ENCODE results near the gene BMP7.

BMP7 gene

DNA sequence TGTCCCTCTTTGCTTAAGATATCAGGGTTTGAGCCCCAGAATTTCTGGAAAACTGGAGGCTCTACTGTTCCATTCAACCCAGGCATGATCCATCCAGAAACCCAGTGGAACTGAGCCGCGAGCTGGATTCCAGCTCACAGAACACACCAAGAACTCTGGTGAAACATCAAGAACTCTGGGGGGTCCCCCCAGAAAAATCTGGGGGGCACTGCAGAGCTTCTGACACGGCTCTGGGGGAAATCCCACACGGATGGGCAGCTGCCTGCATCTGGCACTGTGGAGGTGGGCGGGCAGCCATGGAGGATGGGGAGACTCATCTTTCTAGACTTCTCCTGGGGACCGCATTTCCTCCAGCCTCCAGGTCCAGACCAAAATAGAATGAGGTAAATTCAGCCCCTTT is 51.0 kb downstream of the BMP7 start:
- no peak overlapping the region for H3K27ac ChIP-seq
- DNase-seq (ENCODE audit: low read depth, low spot score) = no peak

- no peak overlapping the region for H3K27ac ChIP-seq
- no peak for DNase-seq (ENCODE audit: low read depth, low spot score)
Observed at GRCh38 chr20:57214948-57215347, 51.5 kb downstream of the BMP7 start.

DNA sequence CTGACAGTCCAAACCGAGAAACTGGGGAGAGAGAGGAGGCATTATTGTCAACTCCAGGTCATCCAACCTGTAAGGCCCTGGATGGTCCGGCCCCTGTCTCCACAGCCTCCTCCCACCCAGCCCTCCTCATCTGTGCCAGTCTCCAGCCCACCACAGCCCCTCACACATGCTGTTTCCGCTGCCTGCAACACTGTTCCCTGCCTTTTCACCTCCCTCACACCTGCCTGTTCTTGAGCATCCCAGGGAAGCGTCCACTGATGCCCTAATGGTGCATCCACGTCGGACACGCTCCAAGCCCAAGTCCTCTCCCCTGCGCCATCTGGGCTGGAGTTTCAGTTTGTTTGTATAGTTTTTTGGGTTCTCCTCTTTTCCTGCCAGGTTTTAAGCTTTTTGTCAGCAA is 52.0 kb downstream of the BMP7 start:
- H3K27ac ChIP-seq = no peak overlapping the region
- no peak for DNase-seq (ENCODE audit: low read depth, low spot score)

DNA sequence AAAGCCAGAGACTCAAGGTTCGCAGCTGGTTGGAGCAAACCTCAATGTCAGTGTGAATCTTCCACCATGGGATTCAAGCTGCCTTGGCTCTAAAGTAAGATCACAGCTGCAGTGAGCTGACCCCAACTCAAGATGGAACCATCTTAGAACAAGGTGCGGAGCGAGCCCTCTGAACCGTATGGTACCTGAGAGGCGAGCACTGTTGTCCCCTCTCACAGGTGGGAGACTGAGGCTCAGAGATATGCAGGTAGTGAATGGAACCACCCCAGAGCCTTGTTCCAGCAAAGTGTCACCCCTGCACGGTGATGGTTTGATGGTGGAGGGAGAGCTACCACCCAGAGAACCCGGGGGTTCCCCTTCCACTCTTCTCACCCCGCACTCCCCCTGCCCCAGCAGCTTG is 52.5 kb downstream of the BMP7 start:
- H3K27ac ChIP-seq = no peak overlapping the region
- no peak for DNase-seq (ENCODE audit: low read depth, low spot score)

- no peak for DNase-seq (ENCODE audit: low read depth, low spot score)
Observed at GRCh38 chr20:57213291-57213690, 53.1 kb downstream of the BMP7 start.

DNA sequence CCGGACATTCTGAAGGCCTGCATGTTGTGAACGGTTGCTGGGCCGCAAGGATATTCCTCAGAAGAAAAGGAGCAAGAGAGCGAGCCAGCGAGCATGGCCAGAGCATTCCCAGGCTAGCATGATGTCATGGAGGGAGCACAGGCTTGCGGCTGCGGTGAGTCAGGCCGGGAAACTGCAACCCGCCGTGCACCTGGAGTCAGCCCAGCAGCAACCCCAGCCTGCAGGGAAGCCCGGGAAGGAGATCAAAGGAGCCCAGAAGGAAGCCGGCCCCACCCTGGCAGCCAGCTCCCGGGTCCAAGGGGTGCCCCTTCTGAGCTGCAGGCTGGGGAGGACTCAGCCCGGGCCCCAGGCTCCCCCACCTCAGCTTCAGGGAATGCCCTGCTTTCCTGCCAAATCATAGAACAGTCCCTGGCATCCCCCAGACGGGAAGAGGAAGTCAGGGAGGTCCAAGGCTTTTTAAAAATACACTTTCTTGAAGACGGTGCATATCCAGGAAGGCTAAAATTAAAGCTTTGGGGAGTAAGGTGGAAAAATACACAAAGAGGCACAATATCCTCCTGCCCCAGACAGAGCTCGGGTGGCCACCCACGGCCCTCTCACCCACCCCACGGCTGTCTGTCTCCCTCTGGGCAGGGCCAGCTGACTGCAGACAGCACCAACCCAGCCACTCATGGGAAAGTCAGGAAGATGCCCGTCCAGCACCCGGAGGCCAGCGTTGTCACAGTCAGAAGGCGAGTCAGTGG is 53.7 kb downstream of the BMP7 start:
- no peak overlapping the region for H3K27ac ChIP-seq
- peak; percentile 67 for DNase-seq (ENCODE audit: low read depth, low spot score)

More at GRCh38 chr20:57213291-57213690, 53.1 kb downstream of the BMP7 start:
- no peak overlapping the region for H3K27ac ChIP-seq

GRCh38 chr20:57211908-57212533 is 54.4 kb downstream of the BMP7 start:
- DNase-seq (ENCODE audit: low read depth, low spot score) = no peak
- H3K27ac ChIP-seq = no peak overlapping the region

- no peak for DNase-seq (ENCODE audit: low read depth, low spot score)
- no peak overlapping the region for H3K27ac ChIP-seq
Observed at GRCh38 chr20:57211406-57211805, 55.0 kb downstream of the BMP7 start.

- no peak for DNase-seq (ENCODE audit: low read depth, low spot score)
Observed at GRCh38 chr20:57210911-57211280, 55.5 kb downstream of the BMP7 start.

GRCh38 chr20:57210054-57210910 is 56.2 kb downstream of the BMP7 start:
- DNase-seq (ENCODE audit: low read depth, low spot score) = no peak
- no peak overlapping the region for H3K27ac ChIP-seq

More at GRCh38 chr20:57210911-57211280, 55.5 kb downstream of the BMP7 start:
- H3K27ac ChIP-seq = no peak overlapping the region

DNA sequence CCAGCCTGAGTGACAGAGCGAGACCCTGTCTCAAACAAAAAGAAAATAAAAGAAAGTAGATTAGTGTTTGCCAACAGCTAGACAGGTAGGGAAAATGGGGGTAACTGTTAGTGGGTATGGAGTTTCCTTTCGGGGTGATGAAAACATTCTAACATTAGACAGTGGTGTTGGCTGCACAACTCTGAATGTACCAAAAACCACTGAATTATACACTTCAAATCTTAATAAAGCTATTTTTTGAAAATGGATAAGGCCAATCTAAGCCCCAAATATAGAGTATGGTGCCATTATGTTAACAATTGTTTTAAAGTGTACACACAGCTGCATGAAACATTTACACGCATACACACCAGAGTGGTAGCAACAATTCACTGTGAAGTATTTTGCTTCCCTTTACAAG is 57.0 kb downstream of the BMP7 start:
- DNase-seq (ENCODE audit: low read depth, low spot score) = no peak
- no peak overlapping the region for H3K27ac ChIP-seq

- no peak for DNase-seq (ENCODE audit: low read depth, low spot score)
- no peak overlapping the region for H3K27ac ChIP-seq
Observed at GRCh38 chr20:57208198-57208597, 58.2 kb downstream of the BMP7 start.

DNA sequence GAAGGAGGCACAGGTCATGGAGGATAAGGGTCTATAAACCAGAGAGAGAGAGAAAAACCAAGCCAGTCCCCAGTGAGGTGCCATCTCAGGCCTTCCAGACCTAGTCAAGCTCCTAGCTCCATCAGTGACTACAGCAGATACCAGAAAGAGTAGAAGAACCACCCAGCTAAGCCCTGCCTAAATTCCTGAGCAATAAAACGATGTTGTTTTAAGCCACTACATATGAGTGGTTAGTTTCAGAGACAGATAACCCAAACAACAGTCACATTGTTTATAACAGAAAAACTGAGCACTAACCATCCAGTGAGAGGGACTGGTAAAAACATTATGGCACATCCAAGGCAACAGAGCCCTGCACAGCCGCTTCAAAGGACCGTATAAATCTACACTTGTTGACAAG is 59.2 kb downstream of the BMP7 start:
- H3K27ac ChIP-seq = no peak overlapping the region
- DNase-seq (ENCODE audit: low read depth, low spot score) = no peak

DNA sequence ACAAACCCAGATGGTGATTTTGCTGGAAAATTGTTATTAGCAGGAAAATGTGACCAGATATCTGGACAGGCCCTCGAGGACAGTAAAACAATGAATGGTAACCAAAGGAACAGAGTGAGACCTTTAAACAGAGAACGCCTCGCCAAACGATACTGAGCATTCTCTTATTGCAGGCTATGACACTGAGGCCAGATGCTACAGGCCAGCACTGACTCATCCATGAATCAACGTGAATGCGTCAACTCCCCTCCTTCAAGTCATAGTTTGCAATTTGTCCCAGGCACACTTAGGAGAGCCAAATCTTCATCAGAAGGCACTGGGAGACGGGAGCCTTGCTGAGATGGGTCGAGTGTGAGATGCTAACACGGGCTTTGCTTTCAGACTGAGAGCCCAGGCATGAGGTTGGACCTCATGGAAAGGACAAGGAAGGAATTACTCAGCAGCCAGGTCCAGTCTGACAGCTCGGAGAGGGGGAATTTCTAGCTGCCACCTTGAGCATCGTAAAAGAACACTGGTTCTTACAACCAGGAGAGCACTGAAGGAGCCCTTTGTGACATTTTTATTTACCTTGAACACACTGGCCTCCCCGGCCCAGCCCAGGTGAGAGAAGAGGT is 60.7 kb downstream of the BMP7 start:
- peak; percentile 80 for DNase-seq (ENCODE audit: low read depth, low spot score)
- H3K27ac ChIP-seq = peak overlapping the region; percentile 37

- no peak for DNase-seq (ENCODE audit: low read depth, low spot score)
- no peak overlapping the region for H3K27ac ChIP-seq
Observed at GRCh38 chr20:57203986-57204385, 62.5 kb downstream of the BMP7 start.

GRCh38 chr20:57203204-57203603 is 63.2 kb downstream of the BMP7 start:
- no peak for DNase-seq (ENCODE audit: low read depth, low spot score)
- H3K27ac ChIP-seq = no peak overlapping the region

- H3K27ac ChIP-seq = no peak overlapping the region
- DNase-seq (ENCODE audit: low read depth, low spot score) = no peak
Observed at GRCh38 chr20:57202309-57202708, 64.1 kb downstream of the BMP7 start.

GRCh38 chr20:57200882-57201695 is 65.4 kb downstream of the BMP7 start:
- DNase-seq (ENCODE audit: low read depth, low spot score) = no peak
- H3K27ac ChIP-seq = no peak overlapping the region

- DNase-seq (ENCODE audit: low read depth, low spot score) = no peak
- no peak overlapping the region for H3K27ac ChIP-seq
Observed at GRCh38 chr20:57199656-57200405, 66.6 kb downstream of the BMP7 start.

Measured in epithelial cell of prostate (primary cell).